ENCODE measurements around the gene ZCCHC14.

GRCh38 chr16:87538160-87538559, 45.3 kb upstream of the ZCCHC14 start:
- TF ChIP-seq, protein P1, sequence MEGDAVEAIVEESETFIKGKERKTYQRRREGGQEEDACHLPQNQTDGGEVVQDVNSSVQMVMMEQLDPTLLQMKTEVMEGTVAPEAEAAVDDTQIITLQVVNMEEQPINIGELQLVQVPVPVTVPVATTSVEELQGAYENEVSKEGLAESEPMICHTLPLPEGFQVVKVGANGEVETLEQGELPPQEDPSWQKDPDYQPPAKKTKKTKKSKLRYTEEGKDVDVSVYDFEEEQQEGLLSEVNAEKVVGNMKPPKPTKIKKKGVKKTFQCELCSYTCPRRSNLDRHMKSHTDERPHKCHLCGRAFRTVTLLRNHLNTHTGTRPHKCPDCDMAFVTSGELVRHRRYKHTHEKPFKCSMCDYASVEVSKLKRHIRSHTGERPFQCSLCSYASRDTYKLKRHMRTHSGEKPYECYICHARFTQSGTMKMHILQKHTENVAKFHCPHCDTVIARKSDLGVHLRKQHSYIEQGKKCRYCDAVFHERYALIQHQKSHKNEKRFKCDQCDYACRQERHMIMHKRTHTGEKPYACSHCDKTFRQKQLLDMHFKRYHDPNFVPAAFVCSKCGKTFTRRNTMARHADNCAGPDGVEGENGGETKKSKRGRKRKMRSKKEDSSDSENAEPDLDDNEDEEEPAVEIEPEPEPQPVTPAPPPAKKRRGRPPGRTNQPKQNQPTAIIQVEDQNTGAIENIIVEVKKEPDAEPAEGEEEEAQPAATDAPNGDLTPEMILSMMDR (conservative IDR thresholded peaks at IDR 0.05; ENCODE audit: low read depth, low read length): no peak
- TF ChIP-seq EZH2 (IDR thresholded peaks at IDR 0.05; ENCODE audit: borderline replicate concordance, low read depth, low read length, poor library complexity, severe bottlenecking): no peak
